Bone marrow (tissue), 2 donors: ENCODE data around the gene SYT2.
"Not testable (repeated sequence)": the region's sequence is repeated elsewhere in the genome, so short reads cannot be mapped to it uniquely, and the experiment has no call there.

ENCODE experiments used
- DNase-seq, 2 donors: peaks; one replicate each; lab custom pipeline; 2025; lab: John Stamatoyannopoulos, UW

Gene SYT2

DNA sequence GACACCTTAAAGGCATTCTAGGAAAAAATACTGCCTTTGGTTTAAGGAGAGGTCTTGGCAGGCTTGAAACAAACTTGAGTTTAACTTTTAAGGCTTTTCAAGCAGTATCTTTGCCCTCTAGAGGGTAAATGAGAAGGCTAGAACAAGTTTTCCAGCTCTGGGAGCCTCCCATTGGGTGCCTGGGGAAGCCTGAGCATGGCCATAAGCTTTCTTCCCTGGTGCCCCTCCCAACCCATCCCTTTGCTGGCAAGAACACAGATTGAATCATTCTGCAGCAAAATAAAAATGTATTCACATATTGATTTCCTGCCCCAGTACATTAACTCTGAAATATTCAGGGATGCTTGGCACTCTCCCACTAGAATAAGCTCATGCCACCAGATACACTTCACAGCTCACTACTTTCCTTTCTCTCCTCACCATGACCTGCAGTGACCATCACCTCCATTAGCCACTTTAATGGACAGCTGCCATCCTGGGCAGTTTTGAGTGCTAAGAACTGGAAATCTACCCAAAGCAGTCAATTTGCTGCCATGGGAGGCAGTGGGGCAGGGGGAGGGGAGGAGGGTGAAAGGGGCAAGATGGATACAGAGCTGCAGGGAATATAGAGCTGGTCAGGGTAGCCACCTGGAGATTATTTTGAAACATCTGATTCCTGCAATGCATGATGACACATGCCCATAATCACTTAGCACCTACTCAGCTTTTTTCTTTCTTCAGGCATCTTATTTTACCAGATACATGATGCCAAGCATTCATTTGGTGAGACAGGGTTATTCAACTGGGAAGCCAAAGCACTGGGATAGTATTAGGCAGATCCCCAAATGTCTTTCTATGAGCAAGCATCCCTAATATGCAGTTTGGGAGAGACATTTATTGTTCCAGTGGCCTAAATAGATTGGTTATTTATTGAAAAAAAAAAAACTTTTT, 140.6 kb downstream of the SYT2 start:
- DNase-seq, result no peak

DNA sequence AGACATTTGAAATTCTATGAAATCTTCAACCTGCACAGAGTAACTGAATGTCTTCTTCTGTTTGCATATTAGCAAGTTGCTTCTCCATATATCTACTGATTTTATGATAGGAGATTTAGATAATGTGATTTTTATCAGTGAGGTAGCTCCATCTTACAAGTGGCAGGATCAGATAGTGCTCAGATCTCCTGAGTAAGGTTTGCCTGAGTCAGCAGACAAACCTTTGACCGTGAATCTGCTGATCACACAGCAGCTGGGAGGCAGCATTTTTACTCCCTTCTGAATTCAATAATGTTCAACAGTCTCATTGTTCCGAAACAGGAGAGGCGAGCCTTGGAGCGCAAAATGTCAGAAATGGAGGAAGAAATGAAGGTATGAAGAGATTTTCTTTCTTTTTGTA, 141.4 kb downstream of the SYT2 start:
- no peak for DNase-seq

DNA sequence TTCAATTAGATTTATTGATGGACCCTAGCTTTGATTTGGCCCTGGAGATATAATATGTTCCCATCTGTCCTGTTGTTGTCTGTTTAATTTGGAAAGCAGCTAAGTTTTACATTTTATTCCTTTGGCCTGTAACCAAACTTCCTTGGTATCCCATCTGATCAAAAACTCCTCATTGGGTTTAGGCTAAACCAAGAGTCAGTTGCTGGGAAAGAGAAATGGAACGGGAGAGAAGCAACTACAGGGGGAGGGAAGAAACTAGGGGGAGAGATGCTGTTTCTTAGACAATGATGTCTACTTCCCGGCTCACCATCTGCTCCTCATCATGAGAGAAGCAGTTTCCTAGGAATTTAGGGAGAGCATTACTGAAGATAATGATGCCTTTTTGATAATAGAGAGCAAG, 141.8 kb downstream of the SYT2 start:
- no peak for DNase-seq

DNA sequence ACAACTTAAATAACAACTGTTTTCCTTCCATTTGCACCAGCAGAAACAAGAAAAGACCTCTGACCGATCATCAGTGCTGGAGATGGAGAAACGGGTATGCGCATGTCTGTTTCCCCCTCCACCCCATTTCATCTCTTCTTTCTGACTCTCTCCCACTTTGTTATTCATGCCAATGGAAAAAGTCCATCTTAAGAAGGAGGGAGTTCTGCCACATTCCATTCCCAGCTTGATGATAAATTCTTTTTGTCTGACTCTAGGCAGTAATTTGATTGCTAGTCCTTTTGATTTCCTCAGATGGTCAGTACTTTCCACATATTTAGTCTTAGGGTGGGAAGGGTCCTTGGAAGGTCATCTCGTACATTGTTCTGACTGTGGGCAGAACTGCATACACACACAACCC, 142.5 kb downstream of the SYT2 start:
- DNase-seq, result no peak

DNA sequence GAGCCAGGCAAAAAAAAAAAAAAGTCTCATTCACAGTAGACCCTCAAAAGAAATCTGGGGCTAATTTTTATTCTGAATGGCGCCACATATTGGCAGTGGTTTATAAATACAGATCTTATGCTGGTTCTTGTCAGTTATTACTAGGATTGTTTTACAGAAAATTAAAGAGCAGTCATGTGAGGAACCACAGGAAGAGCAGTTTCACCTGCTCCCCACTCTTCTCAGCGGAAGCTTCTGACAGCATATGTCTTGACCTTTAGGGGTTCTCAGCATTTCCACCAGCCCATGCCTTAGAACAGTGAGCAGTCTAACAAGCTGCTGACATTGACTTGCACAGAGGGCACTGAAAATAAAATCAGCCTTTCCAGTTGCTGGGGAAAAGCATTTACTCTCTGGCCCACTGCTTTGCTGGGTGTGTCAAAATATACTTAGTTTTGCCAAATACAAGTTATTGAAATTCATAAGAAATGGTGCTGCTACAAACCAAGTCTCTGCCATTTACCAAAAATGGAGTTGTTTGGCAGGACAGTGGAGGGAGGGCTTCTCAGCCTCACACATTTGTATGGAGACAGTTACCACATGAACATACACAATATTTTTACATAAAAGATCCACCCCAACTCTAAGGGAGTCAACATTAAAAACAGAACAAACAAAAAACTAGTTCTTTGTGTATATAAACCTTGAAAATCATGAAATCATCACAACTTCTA, 144.2 kb downstream of the SYT2 start:
- no peak for DNase-seq

DNA sequence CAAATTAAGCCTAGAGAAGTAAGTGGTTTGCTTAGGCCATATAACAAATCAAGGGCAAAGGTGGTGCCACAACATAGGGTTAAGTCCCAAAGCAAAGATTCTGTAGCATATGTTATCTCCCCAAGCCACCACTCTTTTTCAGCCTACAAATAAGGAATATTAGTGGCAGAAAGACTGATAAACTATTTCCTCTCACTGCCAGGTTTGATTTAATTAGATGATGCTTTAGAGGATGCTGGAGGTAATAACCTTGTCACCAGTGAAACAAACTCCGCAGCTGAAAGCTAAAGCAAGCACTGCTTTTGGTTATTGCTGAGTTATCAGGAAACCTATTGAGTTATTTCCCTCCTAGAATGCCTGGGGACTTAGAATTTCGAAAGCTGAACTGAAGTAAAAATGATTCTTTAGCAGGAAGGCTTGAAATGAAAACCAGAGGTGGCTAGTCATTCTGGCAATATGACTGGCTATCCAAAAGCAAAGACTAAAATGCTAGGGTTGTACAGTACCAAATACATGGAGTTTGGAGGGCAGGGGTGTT, 145.2 kb downstream of the SYT2 start:
- no peak for DNase-seq

DNA sequence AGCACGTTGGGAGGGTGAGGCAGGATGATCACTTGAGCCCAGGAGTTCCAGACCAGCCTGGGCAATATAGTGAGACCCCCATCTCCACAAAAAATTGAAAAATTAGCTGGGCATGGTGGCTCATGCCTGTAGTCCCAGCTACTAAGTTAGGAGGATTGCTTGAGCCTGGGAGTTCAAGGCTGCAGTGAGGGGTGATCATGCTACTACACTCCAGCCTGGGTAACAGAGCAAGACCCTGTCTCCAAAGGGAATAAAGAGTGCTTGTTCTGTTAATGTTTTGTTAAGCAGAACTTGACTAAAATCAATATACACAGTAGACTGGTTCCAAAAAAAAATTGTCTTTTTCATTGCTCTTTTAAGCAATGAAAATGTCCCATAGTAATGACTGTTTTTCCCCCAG, 146.4 kb downstream of the SYT2 start:
- no peak for DNase-seq

DNA sequence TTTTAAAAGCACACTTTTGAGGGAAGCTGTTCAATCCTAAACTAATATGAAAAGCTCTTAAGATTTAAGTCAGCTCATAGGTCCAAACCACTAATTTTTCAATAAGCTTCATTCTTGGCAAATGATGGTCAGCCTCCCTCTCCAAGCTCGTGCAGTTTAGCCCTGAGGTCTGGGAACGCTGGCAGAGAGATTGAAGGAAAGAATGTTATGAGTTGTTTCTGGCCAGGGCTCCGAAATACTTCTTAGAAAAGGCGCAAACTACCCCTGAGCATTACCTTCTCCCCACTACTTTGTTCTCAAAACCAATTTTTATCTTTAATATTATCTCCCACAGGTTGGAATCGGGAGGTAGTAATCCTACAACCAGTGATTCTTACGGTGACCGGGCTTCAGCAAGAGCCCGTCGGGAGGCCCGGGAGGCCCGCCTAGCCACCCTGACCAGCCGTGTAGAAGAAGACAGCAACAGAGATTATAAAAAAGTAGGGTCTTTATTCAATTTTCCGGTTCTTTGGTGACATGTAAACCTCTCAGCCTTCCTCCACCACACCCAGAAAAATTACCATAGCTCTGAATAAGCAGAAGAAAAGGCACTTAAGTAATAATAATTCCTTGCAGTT, 147.7 kb downstream of the SYT2 start:
- no peak for DNase-seq

DNA sequence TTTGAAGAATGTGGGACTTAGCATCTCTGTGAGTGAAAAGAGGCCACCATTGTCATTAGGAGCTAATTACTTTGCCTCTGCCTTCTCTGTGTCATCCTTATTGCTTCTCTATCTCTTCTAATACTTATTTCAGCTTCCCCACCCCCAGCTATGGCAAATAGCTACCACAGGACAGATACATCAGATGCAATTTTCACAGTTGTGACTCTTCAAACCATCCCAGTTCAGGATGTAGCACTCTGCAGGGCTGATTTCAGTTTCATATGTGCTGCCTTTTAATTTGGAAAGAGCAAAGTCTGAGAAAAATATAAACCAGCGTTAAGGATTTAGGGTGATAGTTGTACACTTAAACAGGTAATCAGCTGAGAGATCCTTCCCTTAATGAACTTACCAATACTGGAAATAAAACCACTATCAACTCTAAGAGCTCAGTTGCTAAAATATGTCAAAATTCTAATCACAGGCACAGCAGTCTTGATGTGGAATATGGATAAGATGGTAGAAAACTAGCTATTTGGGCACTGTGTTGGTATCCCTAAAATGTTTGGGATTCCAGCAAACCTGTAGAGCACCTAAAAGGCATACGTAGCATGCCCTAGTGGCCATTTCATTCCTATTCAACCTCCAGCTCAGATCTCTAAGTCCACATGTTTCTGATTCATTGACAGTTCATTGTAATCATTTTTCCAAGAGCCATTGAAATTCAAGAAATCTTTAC, 148.4 kb downstream of the SYT2 start:
- no peak for DNase-seq

DNA sequence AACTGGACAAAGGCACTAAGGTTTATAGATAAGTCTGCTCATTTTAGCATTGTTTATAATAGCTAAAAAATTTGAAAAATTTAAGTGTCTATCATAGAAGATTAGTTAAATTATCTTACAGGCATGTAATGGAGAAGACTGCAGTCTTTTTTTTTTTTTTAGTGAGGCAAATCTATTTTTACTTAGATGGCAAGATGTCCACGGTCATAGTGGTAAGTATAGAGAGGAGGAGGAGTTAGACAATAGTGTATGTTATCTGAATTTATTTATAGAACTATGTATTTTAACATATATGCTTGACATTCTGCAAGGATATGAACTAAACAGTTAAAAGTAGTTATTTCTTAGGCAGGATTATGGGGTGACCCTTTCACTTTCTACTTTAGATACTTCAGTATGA, 149.0 kb downstream of the SYT2 start:
- no peak for DNase-seq

DNA sequence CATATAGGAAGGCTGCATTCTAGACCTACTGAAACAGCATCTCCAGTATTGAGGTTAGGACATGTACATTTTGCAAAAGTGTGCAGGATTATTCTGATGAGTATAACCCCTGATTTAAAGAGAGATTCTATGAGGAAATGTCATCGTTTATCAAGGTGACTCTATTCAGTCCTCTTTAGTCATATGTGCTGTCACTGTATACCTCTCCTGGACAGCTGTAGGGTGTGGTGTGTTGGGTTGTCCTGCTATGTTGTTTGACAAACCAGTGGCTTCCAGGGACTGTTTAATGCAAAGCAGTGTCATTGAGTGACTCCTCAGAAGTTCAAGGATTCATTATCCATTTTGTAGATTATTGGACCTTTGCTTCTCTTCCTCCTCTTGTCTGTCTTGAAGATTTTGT, 152.6 kb downstream of the SYT2 start:
- not testable (repeated sequence) for DNase-seq

DNA sequence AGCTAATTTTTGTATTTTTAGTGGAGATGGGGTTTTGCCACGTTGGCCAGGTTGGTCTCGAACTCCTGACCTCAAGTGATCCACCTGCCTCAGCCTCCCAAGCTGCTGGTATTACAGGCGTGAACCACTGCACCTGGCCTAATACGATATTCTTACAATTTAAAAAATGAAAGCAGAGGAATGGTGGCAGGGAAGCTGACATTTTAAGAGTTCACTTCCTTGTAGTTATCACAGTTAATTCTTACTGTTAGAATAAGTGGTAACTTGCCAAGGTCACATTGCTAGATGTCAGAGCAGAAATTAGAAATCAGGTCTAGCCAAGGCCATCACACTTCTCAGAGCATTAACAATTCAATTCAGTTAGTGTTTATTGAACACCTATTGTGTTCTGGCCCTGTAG, 154.2 kb downstream of the SYT2 start:
- DNase-seq, result not testable (repeated sequence)

DNA sequence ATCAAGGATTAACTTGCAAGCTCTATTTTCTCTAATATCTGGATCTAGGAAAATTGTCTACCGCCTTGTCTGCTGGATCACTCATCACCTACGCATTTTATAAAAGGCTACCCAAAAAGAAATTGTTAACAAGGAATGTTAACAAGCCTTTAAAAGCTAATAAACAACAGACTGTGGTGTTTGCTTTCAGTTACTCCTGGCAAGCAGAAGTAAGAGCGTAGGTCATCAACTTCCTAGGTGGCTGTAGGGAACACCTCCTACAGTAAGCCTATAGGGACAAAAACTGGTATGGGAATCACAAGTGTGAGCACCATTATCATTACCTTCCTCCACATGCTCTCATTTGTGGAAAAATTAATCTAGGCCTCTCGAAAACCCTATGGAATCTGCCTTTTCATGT, 155.6 kb downstream of the SYT2 start:
- DNase-seq, result not testable (repeated sequence)

DNA sequence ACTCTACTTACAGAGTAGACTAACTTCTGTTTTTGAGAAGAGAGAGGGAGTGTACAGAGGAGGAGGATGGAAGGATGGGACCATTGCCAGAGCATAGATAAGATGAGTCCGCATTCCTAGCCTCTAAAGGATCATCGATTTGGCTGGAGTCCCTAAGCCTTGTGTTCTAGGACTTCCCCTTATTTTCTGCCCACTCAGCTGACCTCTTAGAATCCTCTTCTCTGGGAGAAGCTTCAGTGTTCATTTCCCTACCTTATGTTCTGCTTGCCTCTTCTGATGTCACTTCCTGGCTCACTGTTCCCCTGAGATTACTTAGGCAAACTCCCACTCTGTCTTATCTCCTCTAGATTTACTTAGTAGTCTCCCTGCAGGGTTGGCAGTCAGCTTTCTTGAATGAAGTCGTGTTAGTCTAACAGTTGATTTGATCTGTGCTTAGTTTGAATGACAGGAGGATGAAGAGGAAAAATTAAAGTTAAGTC, 156.7 kb downstream of the SYT2 start:
- peak in 1 of 2 donors; percentile 32 for DNase-seq

DNA sequence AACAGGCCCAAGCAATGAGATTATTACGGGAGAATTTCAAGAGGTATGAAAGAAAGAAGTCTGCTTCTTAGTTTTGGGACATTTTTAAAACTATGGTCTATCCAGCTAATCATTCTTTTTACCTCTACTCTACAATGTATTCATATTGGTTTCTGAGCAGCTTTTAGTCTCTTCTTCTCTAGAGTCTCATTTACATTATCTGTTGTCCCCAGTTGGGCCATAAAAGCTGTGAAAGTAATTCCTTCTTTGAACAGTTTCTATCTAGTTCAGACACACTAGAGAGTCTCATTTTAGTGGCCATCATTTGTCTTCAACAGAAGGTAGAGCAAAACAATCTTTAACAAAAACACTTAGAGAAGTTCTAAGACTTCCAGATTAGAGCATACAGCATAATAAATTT, 157.2 kb downstream of the SYT2 start:
- DNase-seq, result not testable (repeated sequence)

DNA sequence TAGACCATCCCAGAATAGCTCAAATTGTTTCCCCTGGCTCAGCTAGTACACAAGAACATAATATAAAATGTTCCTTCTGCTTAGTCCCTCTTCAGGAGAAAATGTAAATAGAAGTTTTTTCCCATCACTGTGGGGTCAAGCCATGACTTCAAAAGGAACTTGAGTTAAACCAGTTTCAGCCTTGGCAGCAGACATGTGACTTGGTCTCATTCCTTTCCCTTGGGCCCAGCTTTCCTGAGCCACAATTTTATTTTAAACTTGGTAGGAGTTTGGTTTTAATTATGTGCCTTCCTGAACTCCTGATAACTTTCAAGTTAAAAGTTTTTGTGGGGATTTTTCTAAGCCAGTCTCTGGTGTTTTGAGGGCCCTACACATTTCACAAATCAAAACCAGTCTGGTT, 157.6 kb downstream of the SYT2 start:
- not testable (repeated sequence) for DNase-seq

DNA sequence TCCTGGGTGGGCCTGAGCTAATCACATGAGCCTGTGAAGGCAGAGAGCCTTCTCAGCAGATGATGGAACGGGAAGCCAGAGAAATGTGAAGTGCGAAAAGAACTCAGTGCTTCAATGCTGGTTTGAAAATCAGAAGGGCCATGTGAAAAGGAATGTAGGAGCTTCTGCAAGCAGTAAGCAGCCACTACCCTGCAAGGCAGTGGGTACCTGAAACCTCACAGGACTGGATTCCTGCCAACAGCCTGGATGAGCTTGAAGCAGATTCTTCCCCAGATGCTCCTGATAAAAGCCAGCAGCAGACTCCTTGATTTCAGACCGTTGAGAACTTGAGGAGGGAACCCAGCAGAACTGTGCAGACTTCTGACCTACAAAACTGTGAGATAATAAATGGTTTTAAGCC, 158.6 kb downstream of the SYT2 start:
- DNase-seq, result no peak

DNA sequence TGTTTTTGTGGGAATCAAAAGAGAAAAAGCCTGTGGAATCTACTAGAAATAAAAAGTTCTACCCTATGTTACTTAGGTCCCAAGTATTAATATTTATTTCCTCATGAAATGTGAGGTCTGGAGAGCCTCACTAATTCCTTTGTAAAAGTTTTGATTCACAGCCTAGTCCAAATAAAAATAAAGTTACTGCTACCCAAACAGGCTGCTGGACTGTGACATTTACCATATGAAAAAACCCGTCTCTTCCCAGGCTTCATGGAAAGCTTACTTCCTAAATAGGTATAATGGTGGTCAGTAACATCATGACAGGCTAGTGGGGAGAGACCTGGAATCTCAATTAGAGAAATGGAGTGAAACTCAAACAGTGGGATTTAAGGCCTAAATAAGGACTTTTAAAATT, 160.2 kb downstream of the SYT2 start:
- DNase-seq, result not testable (repeated sequence)

DNA sequence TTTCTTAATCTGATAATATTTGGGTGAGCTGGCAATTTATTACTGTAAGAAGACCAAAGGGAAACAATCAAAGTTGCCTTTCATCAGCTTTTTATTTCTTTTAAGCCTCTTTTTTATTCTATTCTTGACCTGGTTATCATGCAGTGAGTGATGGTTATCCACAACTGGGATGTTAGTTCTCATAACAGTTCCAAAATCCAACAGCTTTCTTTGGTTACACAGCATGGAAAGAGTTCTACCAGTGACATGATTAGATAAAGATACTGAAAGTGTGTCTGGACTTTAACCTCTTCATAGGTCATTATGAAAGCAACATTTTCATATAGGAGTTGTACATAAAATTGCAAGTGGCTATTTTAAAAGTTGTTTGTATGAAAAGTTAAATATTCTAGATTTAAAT, 163.0 kb downstream of the SYT2 start:
- DNase-seq, result no peak

DNA sequence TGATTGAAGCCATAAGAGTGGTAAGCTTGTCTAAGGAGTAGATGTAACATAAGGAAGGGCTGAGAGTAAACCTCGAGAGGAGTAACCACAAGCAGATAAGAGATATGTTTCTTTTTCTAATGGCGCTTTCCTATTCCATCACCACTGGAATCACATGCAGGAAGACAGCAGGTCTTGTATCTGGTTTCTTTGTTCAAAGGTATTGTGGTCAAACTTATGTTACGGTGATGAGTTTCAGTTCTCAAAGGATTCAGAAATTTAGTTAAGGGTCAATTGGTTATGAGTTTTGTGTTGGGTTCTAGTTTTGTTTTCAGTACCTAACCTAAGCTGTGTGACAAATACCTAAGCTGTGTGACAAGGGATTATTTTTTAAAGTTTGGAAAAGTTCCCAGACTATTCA, 163.5 kb downstream of the SYT2 start:
- DNase-seq, result not testable (repeated sequence)

DNA sequence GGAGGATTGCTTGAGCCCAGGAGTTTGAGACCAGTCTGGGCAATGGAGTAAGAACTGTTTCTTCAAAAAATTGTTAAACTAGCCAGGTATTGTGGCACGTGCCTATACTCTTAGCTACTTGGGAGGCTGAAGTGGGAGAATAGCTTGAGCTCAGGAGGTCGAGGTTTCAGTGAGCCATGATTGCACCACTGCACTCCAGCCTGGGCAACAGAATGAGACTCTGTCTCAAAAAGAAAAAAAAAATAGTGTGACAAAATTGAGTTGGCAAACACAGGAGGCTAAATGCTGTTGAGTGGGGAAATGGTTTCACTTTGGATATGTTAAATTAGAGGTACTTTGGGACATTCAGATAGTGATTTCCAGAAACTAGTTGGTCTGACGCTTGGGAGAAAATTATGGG, 163.9 kb downstream of the SYT2 start:
- not testable (repeated sequence) for DNase-seq
